Osteocyte (in vitro differentiated cells): ENCODE measurements around the gene PDE4B. TPM values are rescaled to one million over a fixed set of nuclear protein-coding genes. Genes with fewer than 3 reads are reported as not detected.

ENCODE experiments used
- DNase-seq: peaks from one replicate; pipeline ENCODE4 v3.0.0; 2021; ENCODE audit warnings: mixed read lengths; ENCODE audit not compliant: unreplicated experiment; ENCODE audit errors: extremely low spot score
- H3K27ac Mint-ChIP-seq: one replicate; pipeline ENCODE4 v1.8.0; 2021; ENCODE audit warnings: mild to moderate bottlenecking, mixed read lengths; ENCODE audit not compliant: unreplicated experiment
- H3K27me3 Mint-ChIP-seq: one replicate; pipeline ENCODE4 v1.8.0; 2021; ENCODE audit warnings: mixed read lengths; ENCODE audit not compliant: unreplicated experiment
- H3K36me3 Mint-ChIP-seq: one replicate; pipeline ENCODE4 v1.8.0; 2021; ENCODE audit warnings: mixed read lengths; ENCODE audit not compliant: unreplicated experiment
- H3K4me1 Mint-ChIP-seq: one replicate; pipeline ENCODE4 v1.8.0; 2021; ENCODE audit warnings: mixed read lengths; ENCODE audit not compliant: unreplicated experiment
- H3K4me3 Mint-ChIP-seq: one replicate; pipeline ENCODE4 v1.8.0; 2021; ENCODE audit warnings: mild to moderate bottlenecking, moderate library complexity, mixed read lengths; ENCODE audit not compliant: unreplicated experiment
- H3K9me3 Mint-ChIP-seq: one replicate; pipeline ENCODE4 v1.8.0; 2021; ENCODE audit warnings: mixed read lengths; ENCODE audit not compliant: unreplicated experiment
- CTCF ChIP-seq: fragments of 200-600 bp; sonication (generic); IDR thresholded peaks from 2 replicates; pipeline ENCODE4 v1.5.0; 2021; ENCODE audit warnings: antibody characterized with exemption, mild to moderate bottlenecking, moderate library complexity
- total RNA-seq: library from RNA; stranded (reverse); gene quantifications from 2 replicates; pipeline ENCODE4 v1.2.1, GENCODE V29; 2021

Gene PDE4B
- total RNA-seq, 1 donor from 2014 or later: 53.1 TPM

DNA sequence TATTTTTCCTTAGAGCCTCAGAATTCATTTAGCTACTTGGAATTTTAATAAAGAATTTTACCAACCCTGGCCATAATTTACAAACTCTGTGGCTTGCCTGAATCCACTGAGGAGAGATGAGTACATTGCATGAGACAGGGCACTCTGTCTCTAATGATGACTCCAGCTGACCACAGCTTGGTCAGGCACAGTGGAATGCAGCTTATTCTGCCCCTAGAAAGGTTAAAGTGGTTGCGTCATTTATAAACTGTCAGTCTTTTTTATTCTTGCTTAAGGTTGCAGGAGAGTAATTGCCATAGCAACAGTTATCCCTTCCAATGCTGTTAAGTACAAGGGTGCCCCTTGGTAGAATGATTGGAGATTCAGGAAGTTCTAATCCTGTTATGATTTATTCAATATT, 28.3 kb downstream of the PDE4B start:
- no peak for DNase-seq

GRCh38 chr1:65821386-65821785, 28.7 kb downstream of the PDE4B start:
- Mint-ChIP-seq H3K36me3 (no peaks in the 10 kb centered on the region), H3K27me3 (peaks cover 20% of the 10 kb centered on the region), H3K4me1 (no peaks in the 10 kb centered on the region), H3K9me3 (no peaks in the 10 kb centered on the region), H3K4me3 (no peak overlapping the region), H3K27ac (no peak overlapping the region)
- TF ChIP-seq CTCF: no peak
- no peak for DNase-seq

More for the DNA sequence above, 28.3 kb downstream of the PDE4B start:
- Mint-ChIP-seq H3K4me1 (no peaks in the 10 kb centered on the region), H3K36me3 (no peaks in the 10 kb centered on the region), H3K27ac (no peak overlapping the region), H3K27me3 (peaks cover 20% of the 10 kb centered on the region), H3K9me3 (no peaks in the 10 kb centered on the region), H3K4me3 (no peak overlapping the region)
- no peak for TF ChIP-seq CTCF

DNA sequence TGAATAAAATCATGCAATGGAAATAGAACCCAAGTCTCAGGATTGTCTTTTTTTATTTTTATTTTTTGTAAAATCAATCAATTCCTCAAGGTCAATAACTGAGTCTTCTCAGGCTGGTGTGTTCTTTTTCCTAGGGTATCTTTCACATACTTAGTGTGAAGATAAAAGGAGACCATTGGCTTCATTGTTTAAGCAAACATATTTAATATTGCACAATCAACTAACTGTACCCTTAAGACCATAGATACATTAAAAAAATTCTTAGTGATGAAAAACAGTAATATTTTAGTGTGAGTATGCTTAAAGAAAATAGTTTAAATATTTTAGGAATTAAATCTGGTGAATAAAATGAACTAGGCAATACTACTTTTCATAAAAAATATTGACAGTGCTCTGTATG, 31.4 kb downstream of the PDE4B start:
- DNase-seq: no peak
- Mint-ChIP-seq H3K36me3 (no peaks in the 10 kb centered on the region), H3K27me3 (peaks cover 15% of the 10 kb centered on the region), H3K27ac (no peak overlapping the region), H3K9me3 (no peaks in the 10 kb centered on the region), H3K4me1 (no peaks in the 10 kb centered on the region), H3K4me3 (no peak overlapping the region)
- no peak for TF ChIP-seq CTCF

DNA sequence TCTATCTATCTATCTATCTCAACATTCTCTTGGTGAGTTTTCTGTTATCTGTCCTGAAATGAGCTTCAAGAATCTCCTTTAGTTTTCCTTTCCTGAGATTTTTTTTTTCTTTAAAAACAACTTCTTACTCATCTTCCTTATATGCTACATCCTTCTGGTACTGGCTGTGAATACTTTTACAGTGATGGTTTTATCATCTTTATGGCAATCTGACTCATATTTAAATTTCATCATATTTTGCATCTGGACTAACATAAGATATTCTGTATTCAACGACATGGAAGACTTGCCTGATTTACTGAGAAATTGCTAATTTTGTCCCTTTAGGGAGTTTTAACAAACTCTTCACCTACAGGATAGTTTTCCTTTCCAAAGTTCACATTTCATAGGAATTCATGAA, 33.0 kb downstream of the PDE4B start:
- Mint-ChIP-seq H3K36me3 (no peaks in the 10 kb centered on the region), H3K4me3 (no peak overlapping the region), H3K27ac (no peak overlapping the region), H3K27me3 (peaks cover 19% of the 10 kb centered on the region), H3K9me3 (no peaks in the 10 kb centered on the region), H3K4me1 (no peaks in the 10 kb centered on the region)
- no peak for TF ChIP-seq CTCF
- DNase-seq: no peak

DNA sequence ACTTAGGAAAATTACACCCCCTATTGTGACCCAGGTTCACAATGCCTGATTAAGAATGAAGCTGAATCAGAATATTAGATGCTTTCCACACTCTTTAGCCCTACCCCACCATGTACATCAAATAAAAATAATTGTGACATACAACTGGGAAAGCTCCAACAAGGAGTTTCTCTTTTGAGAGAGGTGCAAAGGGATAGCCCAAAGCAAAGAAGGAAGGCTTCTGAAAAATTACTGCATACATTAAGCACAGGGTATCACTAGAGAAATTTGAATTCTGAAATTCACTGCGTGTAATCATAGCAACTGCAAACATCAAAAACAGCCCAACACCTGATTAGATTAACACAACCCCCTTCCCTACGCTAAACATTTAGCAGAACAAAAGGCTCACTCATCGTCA, 34.1 kb downstream of the PDE4B start:
- TF ChIP-seq CTCF: no peak
- Mint-ChIP-seq H3K9me3 (no peaks in the 10 kb centered on the region), H3K36me3 (no peaks in the 10 kb centered on the region), H3K4me3 (no peak overlapping the region), H3K4me1 (no peaks in the 10 kb centered on the region), H3K27ac (no peak overlapping the region), H3K27me3 (peaks cover 20% of the 10 kb centered on the region)
- no peak for DNase-seq
